Stimulated activated CD4-positive, alpha-beta T cell treated with anti-CD3 and anti-CD28 coated beads, TNF-alpha, amount 100 ng/mL, for 4 hours (primary cell): Measurements from ENCODE around the gene RPL15.
"Not testable (repeated sequence)": the region's sequence is repeated elsewhere in the genome, so short reads cannot be mapped to it uniquely, and the experiment has no call there.

Source experiments
- DNase-seq, 3 experiments: peaks; one replicate each; pipeline ENCODE4 v3.0.0-alpha.2; 2020; ENCODE audit warnings: low read depth in 3 of 3

Gene RPL15

GRCh38 chr3:23916886-23917678 lies at the start of gene RPL15, which contains the start of gene NKIRAS1:
Gene RPL15, plus strand, starts transcription at chr3:23917132. Its CDS starts 728 bp downstream, at chr3:23917860.
Gene NKIRAS1, minus strand, starts transcription at chr3:23916990. Its CDS starts 6,086 bp downstream, at chr3:23910904.
- peak; percentile 88 to 95 (median 93) for DNase-seq

- DNase-seq, result no peak
Observed at GRCh38 chr3:23867400-23867799, 49.5 kb upstream of the RPL15 start.

- DNase-seq, result no peak
Observed at GRCh38 chr3:23867838-23868237, 49.1 kb upstream of the RPL15 start.

- no peak for DNase-seq
Observed at GRCh38 chr3:23869977-23870662, 46.8 kb upstream of the RPL15 start.

- not testable (repeated sequence) for DNase-seq
Observed at GRCh38 chr3:23870663-23871043, 46.3 kb upstream of the RPL15 start.

GRCh38 chr3:23871361-23871760 lies 45.6 kb upstream of the RPL15 start:
- not testable (repeated sequence) for DNase-seq

- DNase-seq, result no peak
Observed at GRCh38 chr3:23872330-23872729, 44.6 kb upstream of the RPL15 start.

GRCh38 chr3:23873941-23874340 lies 43.0 kb upstream of the RPL15 start:
- DNase-seq, result no peak

- no peak for DNase-seq
Observed at GRCh38 chr3:23874359-23875112, 42.4 kb upstream of the RPL15 start.

- no peak for DNase-seq
Observed at GRCh38 chr3:23875113-23875725, 41.7 kb upstream of the RPL15 start.

- no peak for DNase-seq
Observed at GRCh38 chr3:23876923-23877322, 40.0 kb upstream of the RPL15 start.

- no peak for DNase-seq
Observed at GRCh38 chr3:23877329-23877980, 39.5 kb upstream of the RPL15 start.

- no peak for DNase-seq
Observed at GRCh38 chr3:23879485-23879884, 37.4 kb upstream of the RPL15 start.

- no peak for DNase-seq
Observed at GRCh38 chr3:23880703-23881339, 36.1 kb upstream of the RPL15 start.

- not testable (repeated sequence) for DNase-seq
Observed at GRCh38 chr3:23881993-23882392, 34.9 kb upstream of the RPL15 start.

- DNase-seq, result no peak
Observed at GRCh38 chr3:23882487-23882918, 34.4 kb upstream of the RPL15 start.

GRCh38 chr3:23884481-23884880 lies 32.5 kb upstream of the RPL15 start:
- DNase-seq, result no peak

GRCh38 chr3:23885210-23885609 lies 31.7 kb upstream of the RPL15 start:
- no peak for DNase-seq

GRCh38 chr3:23886311-23886710 lies 30.6 kb upstream of the RPL15 start:
- DNase-seq, result no peak

- no peak for DNase-seq
Observed at GRCh38 chr3:23888617-23889228, 28.2 kb upstream of the RPL15 start.
